ENCODE measurements around the gene AATF. TPM values are rescaled to one million over a fixed set of nuclear protein-coding genes. Genes with fewer than 3 reads are reported as not detected.

AATF gene
- total and polyA plus RNA-seq, 9 of the 15 experiments (the other 6 are each of a cell fraction or from before 2014, with no cell fraction given): 34.5 to 133 (median 90.1) TPM

DNA sequence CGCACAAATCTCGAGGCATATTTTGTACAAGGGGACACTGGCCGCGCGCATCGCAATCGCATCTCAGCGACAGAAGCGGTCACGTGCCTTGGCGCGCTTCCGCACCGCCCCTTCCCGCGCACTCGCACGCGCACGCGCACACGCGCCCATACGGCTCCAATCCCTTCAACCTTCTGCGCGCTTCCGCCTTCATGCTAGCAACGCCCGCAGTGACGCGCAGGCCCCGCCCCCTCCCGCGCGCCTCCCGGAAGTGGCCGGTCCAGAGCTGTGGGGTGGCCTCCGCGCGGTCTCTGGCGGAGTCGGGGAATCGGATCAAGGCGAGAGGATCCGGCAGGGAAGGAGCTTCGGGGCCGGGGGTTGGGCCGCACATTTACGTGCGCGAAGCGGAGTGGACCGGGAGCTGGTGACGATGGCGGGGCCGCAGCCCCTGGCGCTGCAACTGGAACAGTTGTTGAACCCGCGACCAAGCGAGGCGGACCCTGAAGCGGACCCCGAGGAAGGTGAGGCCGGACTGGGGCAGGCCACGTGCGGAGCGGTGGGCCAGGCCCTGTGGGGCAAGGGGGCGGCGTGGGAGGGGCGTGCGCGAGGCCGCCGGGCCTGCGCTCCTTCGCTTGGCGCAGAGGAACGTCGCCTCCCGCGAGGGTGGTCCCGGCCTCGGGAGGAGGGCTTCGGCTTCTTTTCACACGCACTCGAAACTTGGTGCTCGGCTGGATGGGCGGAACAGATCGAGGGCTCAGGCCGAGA, at the start of gene AATF (continued):
- TF ChIP-seq SPI1 (IDR thresholded peaks at IDR 0.05; ENCODE audit: borderline replicate concordance, low read depth, low read length): 0 out of 2 replicates have a peak, but pooled peaks have one; percentile 57
- no peak for TF ChIP-seq ZBTB8A (IDR thresholded peaks at IDR 0.05; ENCODE audit: partially characterized antibody)
- TF ChIP-seq SP1 (CRISPR knock-in tag; IDR thresholded peaks at IDR 0.05): peak; percentile 95
- TF ChIP-seq EP300 (IDR thresholded peaks at IDR 0.05; ENCODE audit: low read length): 0 out of 2 replicates have a peak, but pooled peaks have one; percentile 5
- no peak for TF ChIP-seq PRMT5 (CRISPR knock-in tag; IDR thresholded peaks at IDR 0.05)
- TF ChIP-seq, protein P1, sequence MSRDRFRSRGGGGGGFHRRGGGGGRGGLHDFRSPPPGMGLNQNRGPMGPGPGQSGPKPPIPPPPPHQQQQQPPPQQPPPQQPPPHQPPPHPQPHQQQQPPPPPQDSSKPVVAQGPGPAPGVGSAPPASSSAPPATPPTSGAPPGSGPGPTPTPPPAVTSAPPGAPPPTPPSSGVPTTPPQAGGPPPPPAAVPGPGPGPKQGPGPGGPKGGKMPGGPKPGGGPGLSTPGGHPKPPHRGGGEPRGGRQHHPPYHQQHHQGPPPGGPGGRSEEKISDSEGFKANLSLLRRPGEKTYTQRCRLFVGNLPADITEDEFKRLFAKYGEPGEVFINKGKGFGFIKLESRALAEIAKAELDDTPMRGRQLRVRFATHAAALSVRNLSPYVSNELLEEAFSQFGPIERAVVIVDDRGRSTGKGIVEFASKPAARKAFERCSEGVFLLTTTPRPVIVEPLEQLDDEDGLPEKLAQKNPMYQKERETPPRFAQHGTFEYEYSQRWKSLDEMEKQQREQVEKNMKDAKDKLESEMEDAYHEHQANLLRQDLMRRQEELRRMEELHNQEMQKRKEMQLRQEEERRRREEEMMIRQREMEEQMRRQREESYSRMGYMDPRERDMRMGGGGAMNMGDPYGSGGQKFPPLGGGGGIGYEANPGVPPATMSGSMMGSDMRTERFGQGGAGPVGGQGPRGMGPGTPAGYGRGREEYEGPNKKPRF (IDR thresholded peaks at IDR 0.05; ENCODE audit: low read depth, low read length): no peak
- peak; percentile 93 for TF ChIP-seq RNF2 (IDR thresholded peaks at IDR 0.05)
- no peak for TF ChIP-seq BRCA1 (IDR thresholded peaks at IDR 0.05)
- no peak for TF ChIP-seq BRCA1 (CRISPR knock-in tag; IDR thresholded peaks at IDR 0.05)
- no peak for TF ChIP-seq KLF6 (CRISPR knock-in tag; IDR thresholded peaks at IDR 0.05; ENCODE audit: borderline replicate concordance)
- no peak for TF ChIP-seq GTF2F1 (IDR thresholded peaks at IDR 0.05; ENCODE audit: low read depth, low read length)
- 0 out of 2 replicates have a peak, but pooled peaks have one; percentile 12 for TF ChIP-seq ZNF384 (IDR thresholded peaks at IDR 0.05; ENCODE audit: low read depth, low read length)
- TF ChIP-seq, protein P2, sequence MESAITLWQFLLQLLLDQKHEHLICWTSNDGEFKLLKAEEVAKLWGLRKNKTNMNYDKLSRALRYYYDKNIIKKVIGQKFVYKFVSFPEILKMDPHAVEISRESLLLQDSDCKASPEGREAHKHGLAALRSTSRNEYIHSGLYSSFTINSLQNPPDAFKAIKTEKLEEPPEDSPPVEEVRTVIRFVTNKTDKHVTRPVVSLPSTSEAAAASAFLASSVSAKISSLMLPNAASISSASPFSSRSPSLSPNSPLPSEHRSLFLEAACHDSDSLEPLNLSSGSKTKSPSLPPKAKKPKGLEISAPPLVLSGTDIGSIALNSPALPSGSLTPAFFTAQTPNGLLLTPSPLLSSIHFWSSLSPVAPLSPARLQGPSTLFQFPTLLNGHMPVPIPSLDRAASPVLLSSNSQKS (CRISPR knock-in tag; IDR thresholded peaks at IDR 0.05): no peak
- 0 out of 2 replicates have a peak, but pooled peaks have one; percentile 22 for TF ChIP-seq SIN3B (IDR thresholded peaks at IDR 0.05; ENCODE audit: low read depth)
- no peak for TF ChIP-seq ZNF76 (CRISPR knock-in tag; IDR thresholded peaks at IDR 0.05; ENCODE audit: borderline replicate concordance)
- TF ChIP-seq, protein P3, sequence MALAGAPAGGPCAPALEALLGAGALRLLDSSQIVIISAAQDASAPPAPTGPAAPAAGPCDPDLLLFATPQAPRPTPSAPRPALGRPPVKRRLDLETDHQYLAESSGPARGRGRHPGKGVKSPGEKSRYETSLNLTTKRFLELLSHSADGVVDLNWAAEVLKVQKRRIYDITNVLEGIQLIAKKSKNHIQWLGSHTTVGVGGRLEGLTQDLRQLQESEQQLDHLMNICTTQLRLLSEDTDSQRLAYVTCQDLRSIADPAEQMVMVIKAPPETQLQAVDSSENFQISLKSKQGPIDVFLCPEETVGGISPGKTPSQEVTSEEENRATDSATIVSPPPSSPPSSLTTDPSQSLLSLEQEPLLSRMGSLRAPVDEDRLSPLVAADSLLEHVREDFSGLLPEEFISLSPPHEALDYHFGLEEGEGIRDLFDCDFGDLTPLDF (CRISPR knock-in tag; IDR thresholded peaks at IDR 0.05): peak; percentile 98
- TF ChIP-seq, protein P4, sequence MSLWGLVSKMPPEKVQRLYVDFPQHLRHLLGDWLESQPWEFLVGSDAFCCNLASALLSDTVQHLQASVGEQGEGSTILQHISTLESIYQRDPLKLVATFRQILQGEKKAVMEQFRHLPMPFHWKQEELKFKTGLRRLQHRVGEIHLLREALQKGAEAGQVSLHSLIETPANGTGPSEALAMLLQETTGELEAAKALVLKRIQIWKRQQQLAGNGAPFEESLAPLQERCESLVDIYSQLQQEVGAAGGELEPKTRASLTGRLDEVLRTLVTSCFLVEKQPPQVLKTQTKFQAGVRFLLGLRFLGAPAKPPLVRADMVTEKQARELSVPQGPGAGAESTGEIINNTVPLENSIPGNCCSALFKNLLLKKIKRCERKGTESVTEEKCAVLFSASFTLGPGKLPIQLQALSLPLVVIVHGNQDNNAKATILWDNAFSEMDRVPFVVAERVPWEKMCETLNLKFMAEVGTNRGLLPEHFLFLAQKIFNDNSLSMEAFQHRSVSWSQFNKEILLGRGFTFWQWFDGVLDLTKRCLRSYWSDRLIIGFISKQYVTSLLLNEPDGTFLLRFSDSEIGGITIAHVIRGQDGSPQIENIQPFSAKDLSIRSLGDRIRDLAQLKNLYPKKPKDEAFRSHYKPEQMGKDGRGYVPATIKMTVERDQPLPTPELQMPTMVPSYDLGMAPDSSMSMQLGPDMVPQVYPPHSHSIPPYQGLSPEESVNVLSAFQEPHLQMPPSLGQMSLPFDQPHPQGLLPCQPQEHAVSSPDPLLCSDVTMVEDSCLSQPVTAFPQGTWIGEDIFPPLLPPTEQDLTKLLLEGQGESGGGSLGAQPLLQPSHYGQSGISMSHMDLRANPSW (CRISPR knock-in tag; IDR thresholded peaks at IDR 0.05): no peak
- TF ChIP-seq, protein P5, sequence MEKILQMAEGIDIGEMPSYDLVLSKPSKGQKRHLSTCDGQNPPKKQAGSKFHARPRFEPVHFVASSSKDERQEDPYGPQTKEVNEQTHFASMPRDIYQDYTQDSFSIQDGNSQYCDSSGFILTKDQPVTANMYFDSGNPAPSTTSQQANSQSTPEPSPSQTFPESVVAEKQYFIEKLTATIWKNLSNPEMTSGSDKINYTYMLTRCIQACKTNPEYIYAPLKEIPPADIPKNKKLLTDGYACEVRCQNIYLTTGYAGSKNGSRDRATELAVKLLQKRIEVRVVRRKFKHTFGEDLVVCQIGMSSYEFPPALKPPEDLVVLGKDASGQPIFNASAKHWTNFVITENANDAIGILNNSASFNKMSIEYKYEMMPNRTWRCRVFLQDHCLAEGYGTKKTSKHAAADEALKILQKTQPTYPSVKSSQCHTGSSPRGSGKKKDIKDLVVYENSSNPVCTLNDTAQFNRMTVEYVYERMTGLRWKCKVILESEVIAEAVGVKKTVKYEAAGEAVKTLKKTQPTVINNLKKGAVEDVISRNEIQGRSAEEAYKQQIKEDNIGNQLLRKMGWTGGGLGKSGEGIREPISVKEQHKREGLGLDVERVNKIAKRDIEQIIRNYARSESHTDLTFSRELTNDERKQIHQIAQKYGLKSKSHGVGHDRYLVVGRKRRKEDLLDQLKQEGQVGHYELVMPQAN (IDR thresholded peaks at IDR 0.05; ENCODE audit: borderline replicate concordance): peak; percentile 91
- peak; percentile 85 for TF ChIP-seq POLR2B (IDR thresholded peaks at IDR 0.05; ENCODE audit: low read depth, partially characterized antibody)
